ENCODE results near the gene DHX35.
"Not testable (repeated sequence)": the region's sequence is repeated elsewhere in the genome, so short reads cannot be mapped to it uniquely, and the experiment has no call there.

DHX35 gene

GRCh38 chr20:38941726-38942389, 20.3 kb upstream of the DHX35 start:
- no peaks in the 10 kb centered on the region for H3K9me3 ChIP-seq (replicated peaks; ENCODE audit: low read length)
- no peak overlapping the region for H3K4me2 ChIP-seq (ENCODE audit: low read length)
- H3K4me1 ChIP-seq (ENCODE audit: control insufficient read depth, insufficient read depth, low read length) = no peaks in the 10 kb centered on the region
- H3K4me3 ChIP-seq (ENCODE audit: low read length) = no peak overlapping the region
- H3K9ac ChIP-seq (ENCODE audit: low read depth, low read length) = no peak overlapping the region
- H3K27me3 ChIP-seq (ENCODE audit: control insufficient read depth, insufficient read depth, low read length) = no peaks in the 10 kb centered on the region
- peaks cover 6% of the 10 kb centered on the region for H3K36me3 ChIP-seq (ENCODE audit: insufficient read depth, low read length)

- Histone ChIP-seq H3K4me3 (ENCODE audit: low read length) (no peak overlapping the region), H3K9ac (ENCODE audit: low read depth, low read length) (no peak overlapping the region), H3K4me1 (ENCODE audit: control insufficient read depth, insufficient read depth, low read length) (no peaks in the 10 kb centered on the region), H3K4me2 (ENCODE audit: low read length) (no peak overlapping the region), H3K36me3 (ENCODE audit: insufficient read depth, low read length) (peaks cover 14% of the 10 kb centered on the region), H3K27me3 (ENCODE audit: control insufficient read depth, insufficient read depth, low read length) (no peaks in the 10 kb centered on the region), H3K9me3 (replicated peaks; ENCODE audit: low read length) (no peaks in the 10 kb centered on the region)
These were observed 17.1 kb upstream of the DHX35 start for GRCh38 chr20:38945012-38945411.

GRCh38 chr20:38946836-38947235, 15.3 kb upstream of the DHX35 start:
- no peaks in the 10 kb centered on the region for H3K4me1 ChIP-seq (ENCODE audit: control insufficient read depth, insufficient read depth, low read length)
- H3K36me3 ChIP-seq (ENCODE audit: insufficient read depth, low read length) = peaks cover 22% of the 10 kb centered on the region
- H3K27me3 ChIP-seq (ENCODE audit: control insufficient read depth, insufficient read depth, low read length) = no peaks in the 10 kb centered on the region
- H3K9ac ChIP-seq (ENCODE audit: low read depth, low read length) = no peak overlapping the region
- no peak overlapping the region for H3K4me2 ChIP-seq (ENCODE audit: low read length)
- no peak overlapping the region for H3K4me3 ChIP-seq (ENCODE audit: low read length)
- no peaks in the 10 kb centered on the region for H3K9me3 ChIP-seq (replicated peaks; ENCODE audit: low read length)

- peaks cover 25% of the 10 kb centered on the region for H3K36me3 ChIP-seq (ENCODE audit: insufficient read depth, low read length)
- no peaks in the 10 kb centered on the region for H3K27me3 ChIP-seq (ENCODE audit: control insufficient read depth, insufficient read depth, low read length)
- H3K4me1 ChIP-seq (ENCODE audit: control insufficient read depth, insufficient read depth, low read length) = no peaks in the 10 kb centered on the region
- H3K4me2 ChIP-seq (ENCODE audit: low read length) = no peak overlapping the region
- no peak overlapping the region for H3K9ac ChIP-seq (ENCODE audit: low read depth, low read length)
- no peaks in the 10 kb centered on the region for H3K9me3 ChIP-seq (replicated peaks; ENCODE audit: low read length)
- H3K4me3 ChIP-seq (ENCODE audit: low read length) = no peak overlapping the region
These were observed 14.2 kb upstream of the DHX35 start for GRCh38 chr20:38947931-38948362.

- no peaks in the 10 kb centered on the region for H3K27me3 ChIP-seq (ENCODE audit: control insufficient read depth, insufficient read depth, low read length)
- H3K9me3 ChIP-seq (replicated peaks; ENCODE audit: low read length) = no peaks in the 10 kb centered on the region
These were observed 11.9 kb upstream of the DHX35 start for GRCh38 chr20:38950254-38950653.

GRCh38 chr20:38951611-38952010, 10.5 kb upstream of the DHX35 start:
- H3K4me3 ChIP-seq (ENCODE audit: low read length) = no peak overlapping the region
- no peaks in the 10 kb centered on the region for H3K27me3 ChIP-seq (ENCODE audit: control insufficient read depth, insufficient read depth, low read length)
- peaks cover 25% of the 10 kb centered on the region for H3K36me3 ChIP-seq (ENCODE audit: insufficient read depth, low read length)
- no peaks in the 10 kb centered on the region for H3K4me1 ChIP-seq (ENCODE audit: control insufficient read depth, insufficient read depth, low read length)
- no peak overlapping the region for H3K4me2 ChIP-seq (ENCODE audit: low read length)
- H3K9me3 ChIP-seq (replicated peaks; ENCODE audit: low read length) = no peaks in the 10 kb centered on the region
- no peak overlapping the region for H3K9ac ChIP-seq (ENCODE audit: low read depth, low read length)

More at GRCh38 chr20:38950254-38950653, 11.9 kb upstream of the DHX35 start:
- Histone ChIP-seq H3K4me2 (ENCODE audit: low read length) (no peak overlapping the region), H3K4me3 (ENCODE audit: low read length) (no peak overlapping the region), H3K9ac (ENCODE audit: low read depth, low read length) (no peak overlapping the region), H3K36me3 (ENCODE audit: insufficient read depth, low read length) (peaks cover 25% of the 10 kb centered on the region), H3K4me1 (ENCODE audit: control insufficient read depth, insufficient read depth, low read length) (no peaks in the 10 kb centered on the region)

- H3K36me3 ChIP-seq (ENCODE audit: insufficient read depth, low read length) = peaks cover 25% of the 10 kb centered on the region
- H3K9me3 ChIP-seq (replicated peaks; ENCODE audit: low read length) = no peaks in the 10 kb centered on the region
- no peak overlapping the region for H3K9ac ChIP-seq (ENCODE audit: low read depth, low read length)
- no peak overlapping the region for H3K4me3 ChIP-seq (ENCODE audit: low read length)
- H3K4me2 ChIP-seq (ENCODE audit: low read length) = no peak overlapping the region
- H3K27me3 ChIP-seq (ENCODE audit: control insufficient read depth, insufficient read depth, low read length) = no peaks in the 10 kb centered on the region
- no peaks in the 10 kb centered on the region for H3K4me1 ChIP-seq (ENCODE audit: control insufficient read depth, insufficient read depth, low read length)
These were observed 10.0 kb upstream of the DHX35 start for GRCh38 chr20:38952153-38952552.

GRCh38 chr20:38953630-38954340, 8.4 kb upstream of the DHX35 start:
- Histone ChIP-seq H3K36me3 (ENCODE audit: insufficient read depth, low read length) (peaks cover 17% of the 10 kb centered on the region), H3K27me3 (ENCODE audit: control insufficient read depth, insufficient read depth, low read length) (no peaks in the 10 kb centered on the region), H3K4me1 (ENCODE audit: control insufficient read depth, insufficient read depth, low read length) (no peaks in the 10 kb centered on the region), H3K4me2 (ENCODE audit: low read length) (no peak overlapping the region), H3K9ac (ENCODE audit: low read depth, low read length) (no peak overlapping the region), H3K9me3 (replicated peaks; ENCODE audit: low read length) (no peaks in the 10 kb centered on the region), H3K4me3 (ENCODE audit: low read length) (no peak overlapping the region)

- H3K27me3 ChIP-seq (ENCODE audit: control insufficient read depth, insufficient read depth, low read length) = no peaks in the 10 kb centered on the region
- H3K36me3 ChIP-seq (ENCODE audit: insufficient read depth, low read length) = peaks cover 3% of the 10 kb centered on the region
- H3K4me2 ChIP-seq (ENCODE audit: low read length) = no peak overlapping the region
- no peak overlapping the region for H3K4me3 ChIP-seq (ENCODE audit: low read length)
- peaks cover 7% of the 10 kb centered on the region for H3K4me1 ChIP-seq (ENCODE audit: control insufficient read depth, insufficient read depth, low read length)
- H3K9ac ChIP-seq (ENCODE audit: low read depth, low read length) = no peak overlapping the region
- no peaks in the 10 kb centered on the region for H3K9me3 ChIP-seq (replicated peaks; ENCODE audit: low read length)
These were observed 4.8 kb upstream of the DHX35 start for GRCh38 chr20:38957235-38957876.

- Histone ChIP-seq H3K36me3 (ENCODE audit: insufficient read depth, low read length) (no peaks in the 10 kb centered on the region), H3K4me1 (ENCODE audit: control insufficient read depth, insufficient read depth, low read length) (peaks cover 9% of the 10 kb centered on the region), H3K27me3 (ENCODE audit: control insufficient read depth, insufficient read depth, low read length) (no peaks in the 10 kb centered on the region), H3K4me3 (ENCODE audit: low read length) (no peak overlapping the region), H3K4me2 (ENCODE audit: low read length) (no peak overlapping the region), H3K9me3 (replicated peaks; ENCODE audit: low read length) (no peaks in the 10 kb centered on the region), H3K9ac (ENCODE audit: low read depth, low read length) (no peak overlapping the region)
These were observed 4.1 kb upstream of the DHX35 start for GRCh38 chr20:38957915-38958485.

GRCh38 chr20:38960187-38960687, 1.9 kb upstream of the DHX35 start:
- not testable (repeated sequence) for H3K36me3 ChIP-seq (ENCODE audit: insufficient read depth, low read length); H3K9me3 ChIP-seq (replicated peaks; ENCODE audit: low read length); H3K4me2 ChIP-seq (ENCODE audit: low read length); H3K9ac ChIP-seq (ENCODE audit: low read depth, low read length); H3K27me3 ChIP-seq (ENCODE audit: control insufficient read depth, insufficient read depth, low read length); H3K4me3 ChIP-seq (ENCODE audit: low read length)
- H3K4me1 ChIP-seq (ENCODE audit: control insufficient read depth, insufficient read depth, low read length) = peaks cover 16% of the 10 kb centered on the region
